ENCODE results near the gene PIEZO2.

Gene PIEZO2

GRCh38 chr18:11165952-11166351, 16.6 kb upstream of the PIEZO2 start:
- no peak overlapping the region for H3K27ac ChIP-seq (ENCODE audit: low read depth, low read length, severe bottlenecking)
- 61% methylated on average over 4 of the region's 7 CpGs; no CpG with 5 or more reads in 1 of the 2 experiments for WGBS, 2 experiments (ENCODE audit: insufficient coverage in 2 of 2)
- no peak overlapping the region for H3K4me3 ChIP-seq (ENCODE audit: extremely low read depth, insufficient read depth, low read length, poor library complexity, severe bottlenecking)
- no peaks in the 10 kb centered on the region for H3K9me3 ChIP-seq (ENCODE audit: control insufficient read depth, low read length)
- H3K36me3 ChIP-seq (ENCODE audit: control insufficient read depth, insufficient read depth, low read length) = no peaks in the 10 kb centered on the region
- H3K4me1 ChIP-seq (ENCODE audit: control insufficient read depth, insufficient read depth, low read length, poor library complexity, severe bottlenecking) = no peaks in the 10 kb centered on the region

DNA sequence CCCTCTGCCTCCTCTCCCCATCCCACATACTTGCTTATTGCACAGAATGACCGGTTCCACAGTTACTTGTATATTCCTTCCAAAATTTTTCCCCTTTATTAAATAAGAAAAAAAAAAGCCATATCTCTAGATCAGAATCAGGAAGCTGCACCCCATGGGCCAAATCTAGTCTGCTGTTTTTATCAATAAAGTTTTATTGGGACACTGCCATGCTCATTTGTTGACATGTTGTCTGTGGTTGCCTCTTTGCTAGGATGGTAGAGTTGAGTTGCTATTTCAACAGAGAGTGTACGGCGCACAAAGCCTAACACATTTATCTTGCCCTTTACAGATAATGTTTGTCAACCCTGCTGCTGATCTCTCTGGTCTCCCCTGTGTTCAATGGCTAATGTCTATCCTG, 15.8 kb upstream of the PIEZO2 start:
- Histone ChIP-seq H3K4me1 (ENCODE audit: control insufficient read depth, insufficient read depth, low read length, poor library complexity, severe bottlenecking) (no peaks in the 10 kb centered on the region), H3K9me3 (ENCODE audit: control insufficient read depth, low read length) (no peaks in the 10 kb centered on the region), H3K27ac (ENCODE audit: low read depth, low read length, severe bottlenecking) (no peak overlapping the region), H3K36me3 (ENCODE audit: control insufficient read depth, insufficient read depth, low read length) (no peaks in the 10 kb centered on the region), H3K4me3 (ENCODE audit: extremely low read depth, insufficient read depth, low read length, poor library complexity, severe bottlenecking) (no peak overlapping the region)
- 90 to 92% methylated on average over 2 of the region's 3 CpGs for WGBS, 2 experiments (ENCODE audit: insufficient coverage in 2 of 2)

GRCh38 chr18:11163665-11164064, 14.3 kb upstream of the PIEZO2 start:
- Histone ChIP-seq H3K4me1 (ENCODE audit: control insufficient read depth, insufficient read depth, low read length, poor library complexity, severe bottlenecking) (no peaks in the 10 kb centered on the region), H3K27ac (ENCODE audit: low read depth, low read length, severe bottlenecking) (no peak overlapping the region), H3K4me3 (ENCODE audit: extremely low read depth, insufficient read depth, low read length, poor library complexity, severe bottlenecking) (no peak overlapping the region), H3K36me3 (ENCODE audit: control insufficient read depth, insufficient read depth, low read length) (no peaks in the 10 kb centered on the region), H3K9me3 (ENCODE audit: control insufficient read depth, low read length) (no peaks in the 10 kb centered on the region)
- WGBS, 2 experiments (ENCODE audit: insufficient coverage in 2 of 2) = 35 to 50% methylated on average over 12 to 13 of the region's 18 CpGs

GRCh38 chr18:11162889-11163288, 13.5 kb upstream of the PIEZO2 start:
- Histone ChIP-seq H3K9me3 (ENCODE audit: control insufficient read depth, low read length) (no peaks in the 10 kb centered on the region), H3K4me1 (ENCODE audit: control insufficient read depth, insufficient read depth, low read length, poor library complexity, severe bottlenecking) (no peaks in the 10 kb centered on the region), H3K36me3 (ENCODE audit: control insufficient read depth, insufficient read depth, low read length) (no peaks in the 10 kb centered on the region), H3K4me3 (ENCODE audit: extremely low read depth, insufficient read depth, low read length, poor library complexity, severe bottlenecking) (no peak overlapping the region), H3K27ac (ENCODE audit: low read depth, low read length, severe bottlenecking) (no peak overlapping the region)
- 90% methylated on average over 2 of the region's 5 CpGs; no CpG with 5 or more reads in 1 of the 2 experiments for WGBS, 2 experiments (ENCODE audit: insufficient coverage in 2 of 2)

- Histone ChIP-seq H3K4me3 (ENCODE audit: extremely low read depth, insufficient read depth, low read length, poor library complexity, severe bottlenecking) (no peak overlapping the region), H3K9me3 (ENCODE audit: control insufficient read depth, low read length) (no peaks in the 10 kb centered on the region), H3K27ac (ENCODE audit: low read depth, low read length, severe bottlenecking) (no peak overlapping the region), H3K4me1 (ENCODE audit: control insufficient read depth, insufficient read depth, low read length, poor library complexity, severe bottlenecking) (no peaks in the 10 kb centered on the region), H3K36me3 (ENCODE audit: control insufficient read depth, insufficient read depth, low read length) (no peaks in the 10 kb centered on the region)
- WGBS, 2 experiments (ENCODE audit: insufficient coverage in 2 of 2) = 82 to 100% methylated on average over 2 of the region's 3 CpGs
Measured at GRCh38 chr18:11162462-11162861, 13.1 kb upstream of the PIEZO2 start.

GRCh38 chr18:11160313-11160712, 10.9 kb upstream of the PIEZO2 start:
- Histone ChIP-seq H3K9me3 (ENCODE audit: control insufficient read depth, low read length) (no peaks in the 10 kb centered on the region), H3K4me3 (ENCODE audit: extremely low read depth, insufficient read depth, low read length, poor library complexity, severe bottlenecking) (no peak overlapping the region), H3K4me1 (ENCODE audit: control insufficient read depth, insufficient read depth, low read length, poor library complexity, severe bottlenecking) (peaks cover 1% of the 10 kb centered on the region), H3K27ac (ENCODE audit: low read depth, low read length, severe bottlenecking) (no peak overlapping the region), H3K36me3 (ENCODE audit: control insufficient read depth, insufficient read depth, low read length) (no peaks in the 10 kb centered on the region)
- WGBS, 2 experiments (ENCODE audit: insufficient coverage in 2 of 2) = 87% methylated on average over 2 of the region's 2 CpGs; no CpG with 5 or more reads in 1 of the 2 experiments

GRCh38 chr18:11159844-11160243, 10.5 kb upstream of the PIEZO2 start:
- Histone ChIP-seq H3K4me3 (ENCODE audit: extremely low read depth, insufficient read depth, low read length, poor library complexity, severe bottlenecking) (no peak overlapping the region), H3K27ac (ENCODE audit: low read depth, low read length, severe bottlenecking) (no peak overlapping the region), H3K4me1 (ENCODE audit: control insufficient read depth, insufficient read depth, low read length, poor library complexity, severe bottlenecking) (peaks cover 2% of the 10 kb centered on the region), H3K36me3 (ENCODE audit: control insufficient read depth, insufficient read depth, low read length) (no peaks in the 10 kb centered on the region), H3K9me3 (ENCODE audit: control insufficient read depth, low read length) (no peaks in the 10 kb centered on the region)
- WGBS, 2 experiments (ENCODE audit: insufficient coverage in 2 of 2) = 100% methylated on average over 3 of the region's 4 CpGs; no CpG with 5 or more reads in 1 of the 2 experiments

DNA sequence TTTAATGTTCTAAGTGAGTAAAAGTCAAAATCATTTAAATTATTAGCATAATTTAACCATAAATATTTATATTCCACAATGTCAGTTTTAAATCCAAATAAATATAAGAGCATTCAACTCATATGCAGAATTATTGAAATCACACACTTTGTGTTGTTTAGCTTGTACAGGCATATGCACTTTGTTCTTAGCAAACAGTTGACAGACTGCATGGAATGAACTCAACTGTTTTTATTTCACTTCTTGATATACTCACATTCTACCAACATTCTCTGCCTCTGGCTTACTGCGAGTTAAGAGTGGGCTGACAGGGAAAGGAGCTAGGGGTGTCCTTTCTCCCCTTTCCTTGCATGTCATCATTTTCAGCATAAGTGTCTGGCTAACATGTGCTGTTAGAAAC, 7.6 kb upstream of the PIEZO2 start:
- 100% methylated on average over 1 of the region's 1 CpG; no CpG with 5 or more reads in 1 of the 2 experiments for WGBS, 2 experiments (ENCODE audit: insufficient coverage in 2 of 2)
- peaks cover 2% of the 10 kb centered on the region for H3K4me1 ChIP-seq (ENCODE audit: control insufficient read depth, insufficient read depth, low read length, poor library complexity, severe bottlenecking)
- H3K36me3 ChIP-seq (ENCODE audit: control insufficient read depth, insufficient read depth, low read length) = no peaks in the 10 kb centered on the region

GRCh38 chr18:11155034-11155759, 5.8 kb upstream of the PIEZO2 start:
- no peak overlapping the region for H3K4me3 ChIP-seq (ENCODE audit: extremely low read depth, insufficient read depth, low read length, poor library complexity, severe bottlenecking)
- H3K9me3 ChIP-seq (ENCODE audit: control insufficient read depth, low read length) = no peaks in the 10 kb centered on the region
- peaks cover 2% of the 10 kb centered on the region for H3K4me1 ChIP-seq (ENCODE audit: control insufficient read depth, insufficient read depth, low read length, poor library complexity, severe bottlenecking)
- WGBS, 2 experiments (ENCODE audit: insufficient coverage in 2 of 2) = 86 to 88% methylated on average over 5 to 7 of the region's 8 CpGs
- no peak overlapping the region for H3K27ac ChIP-seq (ENCODE audit: low read depth, low read length, severe bottlenecking)
- H3K36me3 ChIP-seq (ENCODE audit: control insufficient read depth, insufficient read depth, low read length) = no peaks in the 10 kb centered on the region

More for the DNA sequence above, 7.6 kb upstream of the PIEZO2 start:
- Histone ChIP-seq H3K27ac (ENCODE audit: low read depth, low read length, severe bottlenecking) (no peak overlapping the region), H3K4me3 (ENCODE audit: extremely low read depth, insufficient read depth, low read length, poor library complexity, severe bottlenecking) (no peak overlapping the region), H3K9me3 (ENCODE audit: control insufficient read depth, low read length) (no peaks in the 10 kb centered on the region)

GRCh38 chr18:11154368-11154989, 5.1 kb upstream of the PIEZO2 start:
- H3K36me3 ChIP-seq (ENCODE audit: control insufficient read depth, insufficient read depth, low read length) = no peaks in the 10 kb centered on the region
- H3K9me3 ChIP-seq (ENCODE audit: control insufficient read depth, low read length) = no peaks in the 10 kb centered on the region
- no peak overlapping the region for H3K27ac ChIP-seq (ENCODE audit: low read depth, low read length, severe bottlenecking)
- peaks cover 2% of the 10 kb centered on the region for H3K4me1 ChIP-seq (ENCODE audit: control insufficient read depth, insufficient read depth, low read length, poor library complexity, severe bottlenecking)
- no CpG with 5 or more reads among the region's 2 CpGs for WGBS, 2 experiments (ENCODE audit: insufficient coverage in 2 of 2)
- no peak overlapping the region for H3K4me3 ChIP-seq (ENCODE audit: extremely low read depth, insufficient read depth, low read length, poor library complexity, severe bottlenecking)

GRCh38 chr18:11153097-11153496, 3.7 kb upstream of the PIEZO2 start:
- Histone ChIP-seq H3K4me1 (ENCODE audit: control insufficient read depth, insufficient read depth, low read length, poor library complexity, severe bottlenecking) (peaks cover 2% of the 10 kb centered on the region), H3K27ac (ENCODE audit: low read depth, low read length, severe bottlenecking) (no peak overlapping the region), H3K9me3 (ENCODE audit: control insufficient read depth, low read length) (no peaks in the 10 kb centered on the region), H3K36me3 (ENCODE audit: control insufficient read depth, insufficient read depth, low read length) (no peaks in the 10 kb centered on the region), H3K4me3 (ENCODE audit: extremely low read depth, insufficient read depth, low read length, poor library complexity, severe bottlenecking) (no peak overlapping the region)
- WGBS, 2 experiments (ENCODE audit: insufficient coverage in 2 of 2) = 100% methylated on average over 1 of the region's 2 CpGs

Data from mesodermal cell (in vitro differentiated cells).